ENCODE measurements around the gene NMT2.
A peak's percentile ranks its signal among the peaks of the same experiment; 100 is the strongest.
"Not testable (repeated sequence)": the region's sequence is repeated elsewhere in the genome, so short reads cannot be mapped to it uniquely, and the experiment has no call there.

The NMT2 gene

DNA sequence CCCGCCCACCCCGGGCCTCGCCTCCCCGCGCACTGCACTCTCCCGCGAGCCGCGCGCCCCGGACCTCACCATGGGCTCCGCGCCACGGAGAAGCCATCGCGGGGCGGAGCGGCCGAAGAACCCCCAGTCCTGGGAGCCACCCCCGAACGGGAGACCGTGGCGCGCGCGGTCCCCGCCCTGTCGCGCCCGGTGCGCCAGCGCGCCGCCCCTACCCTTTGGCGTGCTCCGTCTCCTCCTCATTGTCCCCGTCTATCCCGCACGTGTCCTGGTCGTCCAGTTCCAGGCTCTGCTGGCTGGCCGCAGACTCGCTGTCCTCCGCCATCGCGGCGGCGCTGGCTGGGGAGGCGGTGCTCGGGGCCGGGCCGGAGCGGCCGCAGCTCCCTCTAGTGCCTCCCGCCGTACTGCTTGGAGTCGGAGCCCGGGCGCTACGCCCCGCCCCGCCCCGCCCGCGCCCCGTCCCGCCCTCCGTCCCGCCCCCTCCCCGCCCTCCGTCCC, at the start of gene NMT2:
NMT2 (minus strand) TSS at position 403 of the 495 bp plus-strand sequence; CDS start at position 322, 81 bp downstream.
- peak in 1 of 4 experiments; percentile 53 for DNase-seq

GRCh38 chr10:15216700-15217099, 48.2 kb upstream of the NMT2 start:
- DNase-seq = no peak

DNA sequence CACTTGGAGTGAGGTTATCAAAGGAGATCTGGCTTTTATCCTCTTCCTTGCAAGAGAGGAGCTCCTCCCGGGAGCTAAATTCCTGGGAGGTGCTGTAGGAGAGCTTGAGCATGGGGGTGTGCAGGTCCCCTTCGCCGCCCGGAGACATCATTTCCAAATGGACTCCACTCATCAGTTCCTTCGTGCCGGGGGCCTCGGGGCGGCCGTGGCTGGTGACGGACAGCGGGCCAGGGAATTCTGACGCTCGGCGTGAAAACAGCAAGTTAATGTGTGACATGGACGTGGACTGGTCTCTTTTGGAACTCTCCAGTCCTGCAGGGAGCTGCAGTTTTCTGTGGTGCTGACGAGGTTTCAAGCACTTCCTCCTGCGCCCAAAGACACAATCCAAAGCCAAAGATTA, 45.7 kb upstream of the NMT2 start:
- DNase-seq = no peak

DNA sequence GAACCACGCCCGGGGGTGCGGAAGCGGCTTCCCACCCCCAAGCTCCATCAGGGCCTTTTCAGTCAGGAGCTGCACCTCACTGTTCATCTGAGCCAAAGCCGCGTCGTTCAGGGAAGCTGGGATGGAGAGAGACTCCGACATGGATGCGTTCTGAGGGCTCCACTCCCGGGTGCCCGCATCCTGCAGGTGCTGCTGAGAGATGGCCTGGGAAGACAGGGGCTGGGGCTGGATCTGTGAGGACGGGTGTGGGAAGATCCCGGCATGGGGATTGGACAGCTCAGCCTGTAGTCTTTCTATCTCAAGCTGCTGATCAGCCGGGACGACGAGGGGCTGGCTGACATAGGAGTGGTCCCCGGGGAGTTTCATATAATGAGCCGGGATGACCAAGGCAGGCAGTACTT, 45.0 kb upstream of the NMT2 start:
- DNase-seq = no peak

GRCh38 chr10:15211464-15211979, 43.0 kb upstream of the NMT2 start:
- no peak for DNase-seq

GRCh38 chr10:15210521-15210920, 42.0 kb upstream of the NMT2 start:
- DNase-seq = no peak

DNA sequence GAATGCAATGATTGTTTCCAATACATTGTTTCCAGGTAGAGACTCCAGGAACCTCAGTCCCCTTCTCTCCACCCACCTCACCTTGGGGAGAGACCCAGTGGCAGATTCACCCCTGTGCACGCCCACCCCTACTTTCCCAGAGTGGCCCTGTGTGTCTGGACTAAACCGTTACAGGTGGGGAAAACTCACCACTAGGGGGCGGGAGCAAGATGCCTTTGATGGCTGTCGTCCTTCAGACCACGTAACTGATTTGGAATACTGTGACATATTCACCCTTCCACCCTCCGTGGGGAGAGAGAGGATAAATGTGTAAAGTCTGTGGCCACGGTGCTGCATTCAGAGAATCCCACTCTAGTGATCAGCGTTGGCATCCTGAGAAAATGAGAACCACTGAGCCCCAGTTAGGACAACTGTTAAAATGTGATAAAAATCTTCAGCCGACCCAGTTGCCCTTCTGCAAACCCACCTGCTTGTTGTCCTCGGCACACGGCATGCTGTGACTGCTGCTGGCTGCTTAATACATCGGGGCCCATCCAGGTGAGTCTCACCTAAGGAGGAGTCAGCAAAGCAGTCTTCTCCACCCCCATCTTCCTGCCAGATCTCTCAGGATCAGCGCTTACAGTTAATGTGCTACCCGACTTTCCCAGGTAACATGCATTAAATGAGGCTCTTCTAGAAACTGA, 41.5 kb upstream of the NMT2 start:
- peak; percentile 42 to 73 (median 54) for DNase-seq

DNA sequence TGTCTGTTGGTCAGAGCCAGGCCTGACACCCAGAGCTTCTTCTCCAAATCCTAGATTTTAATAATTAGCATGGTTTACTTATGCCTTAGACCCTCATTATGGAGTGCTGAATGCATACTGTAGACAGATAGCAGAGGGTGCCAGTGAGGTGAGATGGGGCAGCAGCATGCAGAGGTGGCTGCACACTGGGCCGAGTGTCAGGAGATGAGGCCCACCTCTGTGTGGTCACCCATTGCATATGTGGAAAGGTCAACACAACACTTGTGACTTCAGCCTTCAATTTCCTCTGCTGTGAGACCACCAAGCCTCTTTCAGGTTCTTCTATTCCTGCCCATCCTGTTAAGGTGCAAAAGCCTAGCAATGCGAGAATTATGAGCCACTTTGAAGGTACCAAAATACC, 39.7 kb upstream of the NMT2 start:
- no peak for DNase-seq

DNA sequence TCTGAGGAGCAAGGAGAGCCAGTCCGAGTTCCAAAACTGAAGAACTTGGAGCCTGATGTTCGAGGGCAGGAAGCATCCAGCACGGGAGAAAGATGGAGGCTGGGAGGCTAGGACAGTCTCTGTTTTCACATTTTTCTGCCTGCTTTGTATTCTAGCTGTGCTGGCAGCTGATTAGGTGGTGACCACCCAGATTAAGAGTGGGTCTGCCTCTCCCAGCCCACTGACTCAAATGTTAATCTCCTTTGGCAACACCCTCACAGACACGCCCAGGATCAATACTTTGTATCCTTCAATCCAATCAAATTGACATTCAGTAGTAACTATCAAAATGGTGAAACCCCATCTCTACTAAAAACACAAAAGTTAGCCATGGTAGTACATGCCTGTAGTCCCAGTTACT, 38.9 kb upstream of the NMT2 start:
- DNase-seq = not testable (repeated sequence)

- no peak for DNase-seq
Observed at GRCh38 chr10:15202639-15203038, 34.1 kb upstream of the NMT2 start.

- DNase-seq = not testable (repeated sequence)
Observed at GRCh38 chr10:15202301-15202621, 33.8 kb upstream of the NMT2 start.

GRCh38 chr10:15201589-15202300, 33.3 kb upstream of the NMT2 start:
- DNase-seq = no peak

DNA sequence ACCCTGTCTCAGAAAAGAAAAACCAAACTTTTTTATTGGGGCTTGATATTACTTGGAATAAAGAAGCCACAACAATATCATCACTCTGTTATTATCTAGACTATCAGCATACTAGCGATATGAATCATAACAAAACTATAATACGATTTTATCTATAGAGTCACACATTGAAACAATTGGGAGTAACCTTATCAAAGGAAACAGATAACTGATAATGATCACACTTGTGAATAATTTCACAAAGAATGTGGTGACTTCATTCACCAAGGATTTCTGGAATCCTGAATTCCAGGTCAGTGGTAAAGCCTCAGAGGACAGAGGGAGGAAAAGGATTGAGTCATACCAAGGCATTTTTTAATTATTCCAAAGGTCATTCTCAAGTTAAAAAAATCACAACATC, 32.1 kb upstream of the NMT2 start:
- no peak for DNase-seq

DNA sequence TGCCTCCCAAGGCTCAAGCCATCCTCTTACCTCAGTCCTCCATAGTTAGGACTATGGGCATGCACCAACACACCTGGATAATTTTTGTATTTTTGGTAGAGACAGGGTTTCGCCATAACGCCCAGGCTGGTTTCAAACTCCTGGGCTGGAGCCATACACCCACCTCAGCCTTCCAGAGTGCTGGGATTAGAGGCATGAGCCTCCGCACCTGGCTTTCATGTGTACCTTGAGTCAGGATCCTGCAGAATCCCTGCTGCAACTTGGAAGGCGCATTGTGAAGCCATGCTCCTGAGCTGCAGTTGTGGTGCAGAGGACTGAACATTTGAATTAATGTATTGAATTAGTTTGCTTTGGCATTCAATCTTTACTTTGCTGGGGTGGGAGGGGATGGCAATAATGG, 29.4 kb upstream of the NMT2 start:
- DNase-seq = no peak

DNA sequence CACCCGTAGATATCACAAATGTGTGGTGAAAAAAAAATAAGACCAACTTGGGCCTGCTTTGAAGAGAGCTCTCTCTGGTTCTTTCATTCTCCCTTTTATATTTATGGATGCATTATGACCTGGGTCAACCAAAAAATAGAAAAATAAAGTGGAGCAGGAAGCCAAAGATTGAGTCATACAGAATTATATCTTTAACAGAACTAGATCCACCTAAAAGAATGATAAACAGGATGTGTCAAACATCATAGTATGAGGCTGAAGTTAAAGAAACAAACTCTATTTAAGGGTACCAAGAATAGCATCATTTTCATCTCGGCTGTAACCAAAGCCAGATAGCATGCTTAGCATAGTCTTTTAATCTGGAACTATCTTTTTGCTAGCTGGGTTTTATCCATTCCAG, 28.8 kb upstream of the NMT2 start:
- DNase-seq = no peak

DNA sequence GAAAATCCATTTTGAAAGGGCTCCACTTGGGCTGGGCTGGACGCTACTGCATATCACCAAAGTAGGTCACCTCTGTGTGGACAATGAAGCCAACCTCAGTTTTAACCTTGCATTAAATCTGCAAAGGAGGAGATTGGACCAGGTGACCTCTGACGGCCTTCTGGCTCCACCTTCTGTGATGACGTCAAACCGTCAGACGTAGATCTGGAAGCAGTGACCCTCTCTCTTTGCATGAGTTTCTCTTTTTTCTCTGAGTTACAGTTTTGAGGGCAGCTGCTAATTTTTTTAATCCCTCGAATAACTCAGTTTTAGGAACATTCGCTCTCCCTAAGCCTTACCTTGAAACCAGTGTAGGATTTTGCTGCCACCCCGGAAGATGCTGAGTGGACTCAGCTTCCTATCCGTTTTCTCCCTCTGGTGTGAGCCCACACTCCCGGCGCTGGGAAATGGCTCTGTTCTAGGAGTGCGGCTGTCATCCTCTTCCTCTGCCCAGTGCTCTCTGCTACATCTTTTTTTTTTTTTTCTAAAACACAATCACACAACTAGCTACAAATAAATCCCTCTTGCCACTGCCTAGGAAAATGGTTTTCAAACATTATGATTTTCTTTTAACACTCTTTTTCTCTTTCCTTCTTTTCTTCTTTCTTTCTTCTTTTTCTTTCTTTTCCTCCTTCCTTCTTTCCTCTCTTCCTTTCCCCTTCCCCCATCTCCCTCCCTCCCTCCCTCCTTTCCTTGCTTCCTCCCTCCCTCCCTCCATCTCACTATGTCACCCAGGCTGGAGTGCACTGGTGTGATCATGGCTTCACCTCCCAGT, 27.7 kb upstream of the NMT2 start:
- no peak for DNase-seq

DNA sequence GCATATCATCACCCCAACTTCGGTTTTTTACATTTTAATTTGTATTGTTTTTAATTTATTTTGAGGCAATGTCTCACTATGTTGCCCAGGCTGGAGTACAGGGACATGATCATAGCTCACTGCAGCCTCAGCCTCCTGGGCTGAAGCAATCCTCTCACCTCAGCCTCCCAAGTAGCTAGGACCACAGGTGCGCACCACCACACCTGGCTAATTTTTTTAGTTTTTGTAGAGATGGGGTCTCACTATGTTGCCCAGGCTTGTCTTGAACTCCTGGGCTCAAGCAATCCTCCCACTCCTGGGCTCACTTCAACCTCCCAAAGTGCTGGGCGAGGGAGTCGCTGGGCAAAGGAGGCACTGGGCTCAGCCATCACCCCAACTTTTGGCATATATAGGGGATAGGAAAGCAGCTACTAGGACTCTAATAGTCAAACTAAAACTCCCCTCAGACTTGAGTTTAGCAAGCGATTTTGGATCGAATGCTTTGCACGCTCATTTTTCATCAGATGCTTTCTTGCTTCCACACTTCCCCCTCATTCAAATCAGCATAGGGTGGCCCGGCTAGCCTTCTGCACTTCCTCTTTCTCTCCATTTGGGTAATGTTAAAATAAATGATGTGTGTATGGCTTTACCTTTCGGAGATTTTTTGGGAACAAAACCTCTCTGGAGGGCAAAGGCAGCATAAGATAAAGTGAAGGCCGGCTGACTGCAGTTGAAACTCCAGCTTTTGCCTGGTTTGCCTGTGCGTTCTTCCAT, 20.8 kb upstream of the NMT2 start:
- DNase-seq = no peak

GRCh38 chr10:15188603-15189002, 20.1 kb upstream of the NMT2 start:
- no peak for DNase-seq

GRCh38 chr10:15183689-15184481, 15.4 kb upstream of the NMT2 start:
- no peak for DNase-seq

DNA sequence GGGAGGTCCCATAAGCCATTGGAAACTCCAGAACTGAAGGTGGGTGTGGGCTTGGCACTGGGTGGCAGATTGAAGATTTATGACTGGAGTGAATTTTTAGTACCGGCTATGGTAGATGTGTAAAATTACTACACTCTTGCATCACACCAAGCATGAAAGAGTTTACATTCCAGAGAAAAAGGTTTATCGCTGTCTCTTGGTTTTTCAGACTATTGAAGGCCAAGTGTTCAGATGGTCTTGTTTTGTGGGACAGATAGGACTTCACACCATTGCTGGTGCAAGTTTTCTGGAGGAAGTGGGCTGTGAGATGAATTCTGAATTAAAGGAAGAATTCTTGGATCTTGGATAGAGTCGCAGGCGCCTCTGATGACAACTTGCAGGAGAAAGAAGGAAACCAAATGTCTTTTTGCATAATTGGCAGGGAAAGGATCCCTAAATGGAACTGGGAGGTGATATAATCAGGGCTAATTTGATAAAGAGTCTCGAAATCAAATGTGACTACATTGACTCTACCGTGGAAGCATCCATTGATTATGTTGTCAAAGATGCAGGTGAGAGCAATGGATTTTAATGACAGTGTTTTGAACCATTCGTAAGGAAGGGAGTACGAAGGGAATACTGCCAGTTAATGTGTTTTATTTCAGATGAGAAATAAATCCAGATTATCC, 14.2 kb upstream of the NMT2 start:
- DNase-seq = no peak

- no peak for DNase-seq
Observed at GRCh38 chr10:15181576-15182156, 13.2 kb upstream of the NMT2 start.

Measured in activated naive CD4-positive, alpha-beta T cell (primary cell).